Smooth muscle cell (in vitro differentiated cells): Measurements from ENCODE around the gene PDE6B. TPM values are rescaled to one million over a fixed set of nuclear protein-coding genes. Genes with fewer than 3 reads are reported as not detected.

Experiments
- DNase-seq: peaks from one replicate; lab custom pipeline; 2025; ENCODE audit not compliant: unreplicated experiment; lab: John Stamatoyannopoulos, UW
- H2AFZ ChIP-seq: fragments of 200-600 bp; sonication (generic); 2 replicates; pipeline ENCODE4 v1.6.0; 2016; ENCODE audit warnings: antibody characterized with exemption, low read depth, mild to moderate bottlenecking
- H3F3A ChIP-seq: fragments of 200-600 bp; sonication (generic); 2 replicates; pipeline ENCODE4 v1.6.0; 2017; ENCODE audit warnings: antibody characterized with exemption, low read depth
- H3K27ac ChIP-seq: fragments of 200-600 bp; sonication (generic); 2 replicates; pipeline ENCODE4 v1.5.1; 2016; ENCODE audit warnings: low read depth, mild to moderate bottlenecking
- H3K27me3 ChIP-seq: fragments of 200-600 bp; sonication (generic); 2 replicates; pipeline ENCODE4 v1.6.1; 2016; ENCODE audit warnings: low read depth, mild to moderate bottlenecking
- H3K36me3 ChIP-seq: fragments of 200-600 bp; sonication (generic); 2 replicates; pipeline ENCODE4 v1.5.1; 2016; ENCODE audit warnings: low read depth
- H3K4me1 ChIP-seq: fragments of 200-600 bp; sonication (generic); 2 replicates; pipeline ENCODE4 v1.5.1; 2016; ENCODE audit warnings: low read depth
- H3K4me2 ChIP-seq: fragments of 200-600 bp; sonication (generic); 2 replicates; pipeline ENCODE4 v1.6.0; 2016; ENCODE audit warnings: mild to moderate bottlenecking
- H3K4me3 ChIP-seq: fragments of 200-600 bp; sonication (generic); 2 replicates; pipeline ENCODE4 v1.5.1; 2016; ENCODE audit warnings: mild to moderate bottlenecking
- H3K79me2 ChIP-seq: fragments of 200-600 bp; sonication (generic); 2 replicates; pipeline ENCODE4 v1.6.0; 2016; ENCODE audit warnings: low read depth, mild to moderate bottlenecking
- H3K9ac ChIP-seq: fragments of 200-600 bp; sonication (generic); 2 replicates; pipeline ENCODE4 v1.6.0; 2016; ENCODE audit warnings: low read depth
- H3K9me3 ChIP-seq: fragments of 200-600 bp; sonication (generic); replicated peaks from 2 replicates; pipeline ENCODE4 v1.5.1; 2016; ENCODE audit warnings: low read depth
- H4K20me1 ChIP-seq: fragments of 200-600 bp; sonication (generic); 2 replicates; pipeline ENCODE4 v1.6.0; 2016; ENCODE audit warnings: low read depth
- CTCF ChIP-seq: fragments of 200-600 bp; sonication (generic); IDR thresholded peaks from 2 replicates; pipeline ENCODE4 v1.5.1; 2017; ENCODE audit warnings: borderline replicate concordance, mild to moderate bottlenecking, antibody characterized with exemption; ENCODE audit not compliant: insufficient read depth, poor library complexity, severe bottlenecking
- WGBS: methylation state at CpG from one replicate; pipeline ENCODE4 v1.1.7; 2016; ENCODE audit warnings: low lambda C conversion rate; 5-methylcytosine and 5-hydroxymethylcytosine counted together
- polyA plus RNA-seq: library from polyadenylated mRNA; unstranded; fragments of >200 nt; fragmentation: Nextera tagmentation; extraction: Ambion mirVana; gene quantifications from 2 replicates; pipeline ENCODE4 v1.2.1, GENCODE V29; 2016
- total RNA-seq: library from RNA; depleted of rRNA; stranded (reverse); fragments of >200 nt; gene quantifications from 2 replicates; pipeline ENCODE4 v1.2.3, GENCODE V29; 2014

The PDE6B gene
- total and polyA plus RNA-seq, 2 experiments from 2014 or later, result 5.1 to 9.0 TPM

GRCh38 chr4:651884-652642, 26.7 kb downstream of the PDE6B start:
- H3K27ac ChIP-seq, result no peak overlapping the region
- H3K4me3 ChIP-seq, result no peak overlapping the region
- H3F3A ChIP-seq, result no peaks in the 10 kb centered on the region
- TF ChIP-seq CTCF, result no peak
- no peaks in the 10 kb centered on the region for H3K4me1 ChIP-seq
- no peak overlapping the region for H3K4me2 ChIP-seq
- no peaks in the 10 kb centered on the region for H4K20me1 ChIP-seq
- no peaks in the 10 kb centered on the region for H3K27me3 ChIP-seq
- no peaks in the 10 kb centered on the region for H3K36me3 ChIP-seq
- no peak overlapping the region for H3K9ac ChIP-seq
- H3K9me3 ChIP-seq, result no peaks in the 10 kb centered on the region
- WGBS, result 90% methylated on average over 22 of the region's 24 CpGs
- DNase-seq, result no peak
- H2AFZ ChIP-seq, result no peak overlapping the region
- no peaks in the 10 kb centered on the region for H3K79me2 ChIP-seq

GRCh38 chr4:653080-653821, 27.9 kb downstream of the PDE6B start:
- Histone ChIP-seq H3K27ac (no peak overlapping the region), H3K4me2 (no peak overlapping the region), H4K20me1 (no peaks in the 10 kb centered on the region), H3K9ac (no peak overlapping the region), H3K4me1 (no peaks in the 10 kb centered on the region), H3K27me3 (no peaks in the 10 kb centered on the region), H3F3A (no peaks in the 10 kb centered on the region), H2AFZ (no peak overlapping the region), H3K4me3 (no peak overlapping the region), H3K79me2 (no peaks in the 10 kb centered on the region), H3K9me3 (no peaks in the 10 kb centered on the region), H3K36me3 (no peaks in the 10 kb centered on the region)
- no peak for DNase-seq
- WGBS, result 95% methylated on average over 35 of the region's 35 CpGs
- TF ChIP-seq CTCF, result no peak

GRCh38 chr4:653831-654502, 28.6 kb downstream of the PDE6B start:
- no peaks in the 10 kb centered on the region for H4K20me1 ChIP-seq
- DNase-seq, result no peak
- no peaks in the 10 kb centered on the region for H3K9me3 ChIP-seq
- H3K4me2 ChIP-seq, result no peak overlapping the region
- no peak overlapping the region for H3K4me3 ChIP-seq
- H3K27ac ChIP-seq, result no peak overlapping the region
- no peaks in the 10 kb centered on the region for H3K36me3 ChIP-seq
- H3K79me2 ChIP-seq, result no peaks in the 10 kb centered on the region
- H3F3A ChIP-seq, result no peaks in the 10 kb centered on the region
- no peak for TF ChIP-seq CTCF
- H3K27me3 ChIP-seq, result no peaks in the 10 kb centered on the region
- H3K4me1 ChIP-seq, result no peaks in the 10 kb centered on the region
- H2AFZ ChIP-seq, result no peak overlapping the region
- H3K9ac ChIP-seq, result no peak overlapping the region
- whole genome bisulfite sequencing, result 92% methylated on average over 25 of the region's 29 CpGs
